K562 (cell line): ENCODE measurements around the gene LYZL4. TPM values are rescaled to one million over a fixed set of nuclear protein-coding genes. Genes with fewer than 3 reads are reported as not detected.

Source experiments
- ATAC-seq: fragments of 200-7000 bp; cut with Tn5 transposase; 3 replicates; pipeline ENCODE4 v1.9.1; 2020; ENCODE audit warnings: moderate library complexity
- BruUV-seq: library from RNA; stranded (reverse); fragments of 400-500 nt; replicated peaks from 2 replicates; lab custom pipeline; 2021; lab: Mats Ljungman, UMichigan
- CTCF ChIA-PET: fragments of 300-600 bp; formaldehyde crosslinking; extraction: SDS; loops from one replicate; lab custom pipeline; 2021; ENCODE audit warnings: low intra/inter-chr PET ratio; lab: Yijun Ruan, JAX
- POLR2A ChIA-PET: fragments of 300-600, 350-650 bp; sonication (Branson Sonifier 250); formaldehyde crosslinking; extraction: SDS; loops from one replicate; lab custom pipeline; 2021; ENCODE audit warnings: antibody characterized with exemption, inconsistent platforms; lab: Yijun Ruan, JAX
- DNase-seq, 4 experiments: peaks; one replicate each; pipeline versions ENCODE4 v3.0.0 to v3.0.0-alpha.2; 2011 to 2018; ENCODE audit warnings: low spot score in 3 of 4, mixed read lengths in 3 of 4; ENCODE audit errors: extremely low read depth in 1 of 4
- FAIRE-seq: peaks from 2 replicates; lab custom pipeline; 2011; peaks lifted over from hg19 to GRCh38; lab: Jason Lieb, UNC
- H2AFZ ChIP-seq: 2 replicates; pipeline ENCODE4 v1.6.0; 2011; ENCODE audit warnings: low read depth, low read length, control low read depth, inconsistent platforms
- H3K27ac ChIP-seq: fragments of 200-600 bp; 3 replicates; pipeline ENCODE4 v1.8.0; 2011; ENCODE audit warnings: low read depth, mild to moderate bottlenecking, control low read depth, inconsistent platforms, low read length, moderate library complexity, mixed read lengths; ENCODE audit errors: extremely low read depth
- H3K27me3 ChIP-seq, 2 experiments: fragments of 300-600 bp in 1 of 2; 2 replicates in 1 of 2; 3 replicates in 1 of 2; pipeline versions ENCODE4 v1.6.0 to v1.8.0; 2011; ENCODE audit warnings: inconsistent platforms in 2 of 2, low read length in 2 of 2, mild to moderate bottlenecking in 1 of 2, mixed read lengths in 1 of 2, moderate library complexity in 1 of 2; ENCODE audit not compliant: control insufficient read depth in 2 of 2, insufficient read depth in 2 of 2
- H3K36me3 ChIP-seq: fragments of 300-600 bp; 3 replicates; pipeline ENCODE4 v1.8.0; 2011; ENCODE audit warnings: mild to moderate bottlenecking, low read length, inconsistent platforms; ENCODE audit not compliant: control insufficient read depth, insufficient read depth
- H3K4me1 ChIP-seq, 2 experiments: fragments of 200-600 bp in 1 of 2; replicated peaks in 1 of 2; 2 replicates in 1 of 2; 3 replicates in 1 of 2; pipeline versions ENCODE4 v1.5.1 to v1.8.0; 2011; ENCODE audit warnings: inconsistent platforms in 2 of 2, low read length in 2 of 2, mild to moderate bottlenecking in 1 of 2, mixed read lengths in 1 of 2, moderate library complexity in 1 of 2; ENCODE audit not compliant: control insufficient read depth in 2 of 2, insufficient read depth in 2 of 2
- H3K4me2 ChIP-seq: 2 replicates; pipeline ENCODE4 v1.6.1; 2011; ENCODE audit warnings: low read length, control low read depth, inconsistent platforms, mixed read lengths; ENCODE audit not compliant: insufficient read depth
- H3K4me3 ChIP-seq: fragments of 200-600 bp; sonication (generic), shearing (Covaris generic); 2 replicates; pipeline ENCODE4 v1.5.1; 2016; ENCODE audit warnings: control low read depth, inconsistent platforms
- H3K79me2 ChIP-seq: fragments of 200-600 bp; 3 replicates; pipeline ENCODE4 v1.8.0; 2011; ENCODE audit warnings: low read length, inconsistent platforms; ENCODE audit not compliant: control insufficient read depth, insufficient read depth
- H3K9ac ChIP-seq, 2 experiments: 2 replicates each; pipeline versions ENCODE4 v1.6.0 to v1.6.1; 2011; ENCODE audit warnings: low read depth in 2 of 2, low read length in 2 of 2, control low read depth in 1 of 2, inconsistent platforms in 1 of 2, mild to moderate bottlenecking in 1 of 2, mixed read lengths in 1 of 2; ENCODE audit not compliant: insufficient read depth in 1 of 2
- H3K9me1 ChIP-seq: one replicate; pipeline ENCODE4 v1.6.0; 2011; ENCODE audit warnings: inconsistent platforms, mild to moderate bottlenecking, low read length, moderate library complexity; ENCODE audit not compliant: control insufficient read depth, insufficient read depth
- H3K9me3 ChIP-seq: replicated peaks from 2 replicates; pipeline ENCODE4 v1.5.1; 2011; ENCODE audit warnings: low read depth, low read length, inconsistent platforms; ENCODE audit not compliant: control insufficient read depth, insufficient read depth
- H4K20me1 ChIP-seq: replicated peaks from 2 replicates; pipeline ENCODE4 v1.6.1; 2011; ENCODE audit warnings: low read length, inconsistent platforms, mixed read lengths; ENCODE audit not compliant: control insufficient read depth, insufficient read depth
- BRF1 ChIP-seq: IDR thresholded peaks from 3 replicates; pipeline ENCODE4 v1.6.1; 2011; ENCODE audit warnings: borderline replicate concordance, mild to moderate bottlenecking; ENCODE audit not compliant: insufficient read length; ENCODE audit errors: extremely low read depth
- HIVEP1 ChIP-seq: fragments of 250-450 bp; sonication (Bioruptor Pico); IDR thresholded peaks from 2 replicates; pipeline ENCODE4 v1.4.0; 2020; ENCODE audit warnings: mild to moderate bottlenecking
- IRF2 ChIP-seq: sonication (generic); formaldehyde crosslinking; IDR thresholded peaks from 2 replicates; pipeline ENCODE4 v1.8.1; 2022; ENCODE audit warnings: mild to moderate bottlenecking, missing genetic modification reagents
- KDM2B ChIP-seq: fragments of 250-450 bp; sonication (Bioruptor Pico); IDR thresholded peaks from 2 replicates; pipeline ENCODE4 v1.8.0; 2021; ENCODE audit warnings: mild to moderate bottlenecking, moderate library complexity
- KDM4B ChIP-seq, 2 experiments: fragments of 450-650 bp in 1 of 2; sonication (generic) in 1 of 2; IDR thresholded peaks; 2 replicates each; pipeline ENCODE4 v1.6.1; 2016 to 2017; ENCODE audit warnings: borderline replicate concordance in 2 of 2, antibody characterized with exemption in 1 of 2, low read depth in 1 of 2, mild to moderate bottlenecking in 1 of 2
- KLF13 ChIP-seq: fragments of 450-650 bp; IDR thresholded peaks from 2 replicates; pipeline ENCODE4 v1.6.1; 2016; ENCODE audit warnings: missing genetic modification characterization, low read depth, mild to moderate bottlenecking, missing compliant biosample characterization, moderate library complexity, borderline replicate concordance
- WHSC1 ChIP-seq: IDR thresholded peaks from one replicate; pipeline ENCODE4 v1.6.1; 2012; ENCODE audit warnings: low read length, control low read depth, inconsistent platforms
- ZBTB2 ChIP-seq: fragments of 450-650 bp; IDR thresholded peaks from 2 replicates; pipeline ENCODE4 v1.6.1; 2016; ENCODE audit warnings: antibody characterized with exemption
- ZNF124 ChIP-seq: sonication (generic); formaldehyde crosslinking; IDR thresholded peaks from 2 replicates; pipeline ENCODE4 v1.8.1; 2022; ENCODE audit warnings: missing genetic modification reagents
- WGBS: fragments of 100-300 bp; shearing (Covaris generic); methylation state at CpG from one replicate; pipeline ENCODE4 v1.1.6; 2016; ENCODE audit warnings: low coverage, mixed read lengths; ENCODE audit not compliant: insufficient coverage; ENCODE audit errors: missing lambda C conversion rate; 5-methylcytosine and 5-hydroxymethylcytosine counted together
- in situ Hi-C: fragments of 300-500 bp; cut with MboI; formaldehyde crosslinking; loops from 4 replicates; pipeline ENCODE4 v1.15.0; 2018; ENCODE audit warnings: inconsistent platforms, mixed read lengths
- intact Hi-C: fragments of 100-400 bp; cut with micrococcal nuclease; formaldehyde crosslinking; loops from 2 replicates; pipeline ENCODE4 v1.14.2; 2022
- polyA plus RNA-seq, 8 experiments: library from polyadenylated mRNA; depleted of rRNA in 4 of 8; stranded (reverse) in 5 of 8; unstranded in 3 of 8; fragments of >200 nt; fragmentation: Nextera tagmentation in 2 of 8; fragmentation: Illumina TruSeq in 1 of 8; extraction: Ambion mirVana in 2 of 8; extraction: Trizol in 1 of 8; gene quantifications; 2 replicates each; pipeline versions ENCODE4 v1.2.1 to v1.2.3, GENCODE V29; 2011 to 2014; ENCODE audit warnings: inconsistent platforms in 1 of 8, missing spikeins in 1 of 8
- total RNA-seq, 7 experiments: library from RNA; depleted of rRNA in 6 of 7; stranded (reverse); fragments of >200 nt in 6 of 7; fragmentation: Illumina TruSeq in 2 of 7; extraction: Trizol in 2 of 7; gene quantifications; 2 replicates each; pipeline versions ENCODE4 v1.2.1 to v1.2.3, GENCODE V29; 2011 to 2021; ENCODE audit warnings: low replicate concordance in 1 of 7
- TF ChIP-seq, protein P1 (sequence below): fragments of 250-450 bp; sonication (Bioruptor Pico); IDR thresholded peaks from 2 replicates; pipeline ENCODE4 v1.5.0; 2021

LYZL4 gene
- total and polyA plus RNA-seq, 9 of the 15 experiments (the other 6 are each of a cell fraction or from before 2014, with no cell fraction given) = not detected

DNA sequence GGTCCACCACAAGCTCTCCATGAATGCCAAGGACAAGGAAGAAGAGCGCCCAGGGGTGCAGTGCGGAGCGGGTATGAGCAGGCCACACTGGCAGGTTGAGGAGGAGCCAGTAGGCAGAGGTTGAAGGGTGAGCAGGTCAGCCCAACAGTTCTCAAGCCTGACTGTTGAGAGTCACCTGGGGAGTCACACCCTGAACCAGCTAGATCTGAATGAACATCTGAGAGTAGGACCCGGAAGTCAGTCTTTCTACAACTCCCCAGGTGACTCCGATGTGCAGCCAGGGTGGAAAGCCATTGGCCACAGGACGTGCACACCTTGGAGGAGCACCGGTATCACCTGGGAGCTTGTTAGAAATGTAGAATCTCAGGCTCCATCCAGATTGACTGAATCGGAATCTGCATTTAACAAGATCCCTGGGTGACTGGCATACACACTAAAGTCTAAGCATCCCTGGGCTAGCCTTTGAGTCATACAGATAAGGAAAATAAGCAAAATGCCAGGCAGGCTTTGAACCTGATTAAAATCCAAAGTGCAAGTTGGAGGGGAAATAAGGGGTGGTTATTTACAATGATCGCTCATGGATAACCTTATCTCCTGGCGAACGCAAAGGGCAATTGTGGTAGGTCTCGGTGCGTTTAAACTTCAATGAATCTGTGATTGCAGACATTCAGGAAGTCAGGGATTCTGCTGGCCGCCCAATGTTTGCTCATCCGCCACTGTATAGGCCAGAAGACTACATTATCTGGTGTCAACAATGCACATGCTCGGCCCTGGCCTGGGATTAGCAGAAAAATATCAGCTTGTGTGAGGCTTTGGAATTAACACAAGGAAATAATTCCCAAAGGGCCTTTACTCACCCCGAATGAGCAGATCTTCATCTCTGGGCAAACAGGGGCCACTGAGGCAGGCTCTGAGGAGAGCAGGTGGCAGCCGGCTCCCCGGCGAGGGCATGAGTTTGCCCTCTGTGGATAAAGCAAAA, 11.7 kb upstream of the LYZL4 start:
- no peak overlapping the region for H3K4me2 ChIP-seq
- H3K4me3 ChIP-seq = no peak overlapping the region
- no peak for FAIRE-seq
- H3K27ac ChIP-seq = no peak overlapping the region
- ChIA-PET POLR2A (no interaction called here), CTCF (no interaction called here)
- H3K9me3 ChIP-seq = no peaks in the 10 kb centered on the region
- 0% methylated on average over 19 of the region's 20 CpGs for WGBS
- H3K27me3 ChIP-seq = peaks cover 0 to 15% of the 10 kb centered on the region in 2 experiments; a peak in 3 of 5 replicates
- no TSS peak for BruUV-seq
- no peaks in the 10 kb centered on the region for H3K9me1 ChIP-seq
- H3K9ac ChIP-seq = no peak overlapping the region
- no peaks in the 10 kb centered on the region for H3K79me2 ChIP-seq
- H3K4me1 ChIP-seq = no peaks in the 10 kb centered on the region
- ATAC-seq = no peak
- intact Hi-C loops (no loop called here), in situ Hi-C loops (no loop called here)
- H4K20me1 ChIP-seq = peaks cover 4% of the 10 kb centered on the region; the same call in 1 of the 2 replicates
- DNase-seq = no peak
- TF ChIP-seq ZNF124 = no peak
- no peak for TF ChIP-seq WHSC1
- TF ChIP-seq ZBTB2 = no peak
- TF ChIP-seq, protein P1, sequence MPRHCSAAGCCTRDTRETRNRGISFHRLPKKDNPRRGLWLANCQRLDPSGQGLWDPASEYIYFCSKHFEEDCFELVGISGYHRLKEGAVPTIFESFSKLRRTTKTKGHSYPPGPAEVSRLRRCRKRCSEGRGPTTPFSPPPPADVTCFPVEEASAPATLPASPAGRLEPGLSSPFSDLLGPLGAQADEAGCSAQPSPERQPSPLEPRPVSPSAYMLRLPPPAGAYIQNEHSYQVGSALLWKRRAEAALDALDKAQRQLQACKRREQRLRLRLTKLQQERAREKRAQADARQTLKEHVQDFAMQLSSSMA (CRISPR knock-in tag) = no peak
- TF ChIP-seq KDM4B (IDR thresholded peaks at IDR 0.05; ENCODE audit: borderline replicate concordance in 2 of 2, low read depth in 1 of 2) = no peak
- no peak for TF ChIP-seq BRF1
- TF ChIP-seq IRF2 = no peak
- no peak for TF ChIP-seq KDM2B
- no peak for TF ChIP-seq KLF13
- TF ChIP-seq HIVEP1 (CRISPR knock-in tag) = no peak
- H3K36me3 ChIP-seq = no peaks in the 10 kb centered on the region
- no peak overlapping the region for H2AFZ ChIP-seq
